Left lobe of liver (tissue), 2 donors: ENCODE data around the gene KCTD15. TPM values are rescaled to one million over a fixed set of nuclear protein-coding genes. Genes with fewer than 3 reads are reported as not detected.

Source experiments
- ATAC-seq: fragments of 200-7000 bp; cut with Tn5 transposase; one replicate; pipeline ENCODE4 v1.9.1; 2020; ENCODE audit warnings: mild to moderate bottlenecking, moderate library complexity
- DNase-seq: peaks from one replicate; pipeline ENCODE4 v3.0.0-alpha.2; 2020; ENCODE audit warnings: low spot score
- total RNA-seq: library from RNA; stranded (reverse); gene quantifications from one replicate; pipeline ENCODE4 v1.2.1, GENCODE V29; 2021
- donor health status: DM: no; HTN: no; CAD: no; lungs with moderate emphysema.
- donor health status: DM: no; HTN: yes; CAD: no.

KCTD15 gene
- total RNA-seq, 1 donor from 2014 or later = 17.0 TPM

GRCh38 chr19:33795370-33796163 is 1.1 kb upstream of the KCTD15 start:
- DNase-seq (peak; percentile 88), ATAC-seq (peak; percentile 77)

DNA sequence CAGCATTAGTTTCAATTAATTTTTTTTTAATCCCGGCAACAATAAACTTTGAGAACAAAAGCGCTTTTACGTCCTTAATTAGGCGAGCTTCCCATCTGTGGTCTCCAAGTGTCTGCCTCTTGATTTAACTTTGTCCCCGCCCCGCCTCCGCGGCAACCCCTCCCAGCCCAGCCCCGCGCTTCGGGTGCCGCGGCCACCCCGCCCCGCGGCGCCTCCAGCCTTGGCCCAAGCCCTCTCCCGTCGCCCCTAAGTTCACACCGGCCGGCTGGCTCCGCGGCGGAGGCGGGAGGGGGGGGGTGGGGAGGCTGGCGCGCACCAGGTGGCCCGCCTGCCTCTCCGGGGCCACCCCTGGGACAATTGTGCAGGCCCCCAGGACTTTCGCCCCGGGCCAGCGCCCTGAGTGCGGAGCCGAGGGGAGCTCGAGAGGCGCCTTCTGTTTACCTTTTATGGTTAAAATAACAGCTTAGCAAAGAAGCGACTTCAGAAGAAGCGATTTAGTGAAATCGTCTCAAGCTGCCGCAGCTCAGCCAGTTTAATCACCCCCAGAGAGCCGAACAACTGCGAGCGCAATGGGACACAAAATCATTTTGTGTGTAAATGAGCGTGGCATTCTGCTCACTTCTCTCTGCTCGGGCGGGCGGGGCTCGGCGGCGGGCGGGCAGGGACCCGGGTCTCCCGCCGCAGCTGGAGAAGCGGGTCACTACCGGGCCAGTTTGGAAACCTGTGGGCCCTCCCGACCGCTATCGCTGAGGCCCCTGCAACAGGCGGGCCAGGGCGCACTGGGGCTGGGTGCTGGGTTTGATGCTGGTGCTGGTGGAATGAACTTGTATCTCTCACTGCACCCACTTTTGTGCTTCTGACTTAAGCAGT is 1.4 kb downstream of the KCTD15 start:
- peak; percentile 25 for ATAC-seq
- DNase-seq = no peak

GRCh38 chr19:33798681-33799111 is 2.0 kb downstream of the KCTD15 start:
- ATAC-seq = no peak

GRCh38 chr19:33799476-33799875 is 2.8 kb downstream of the KCTD15 start:
- ATAC-seq = no peak
- DNase-seq = no peak

More at GRCh38 chr19:33798681-33799111, 2.0 kb downstream of the KCTD15 start:
- no peak for DNase-seq

DNA sequence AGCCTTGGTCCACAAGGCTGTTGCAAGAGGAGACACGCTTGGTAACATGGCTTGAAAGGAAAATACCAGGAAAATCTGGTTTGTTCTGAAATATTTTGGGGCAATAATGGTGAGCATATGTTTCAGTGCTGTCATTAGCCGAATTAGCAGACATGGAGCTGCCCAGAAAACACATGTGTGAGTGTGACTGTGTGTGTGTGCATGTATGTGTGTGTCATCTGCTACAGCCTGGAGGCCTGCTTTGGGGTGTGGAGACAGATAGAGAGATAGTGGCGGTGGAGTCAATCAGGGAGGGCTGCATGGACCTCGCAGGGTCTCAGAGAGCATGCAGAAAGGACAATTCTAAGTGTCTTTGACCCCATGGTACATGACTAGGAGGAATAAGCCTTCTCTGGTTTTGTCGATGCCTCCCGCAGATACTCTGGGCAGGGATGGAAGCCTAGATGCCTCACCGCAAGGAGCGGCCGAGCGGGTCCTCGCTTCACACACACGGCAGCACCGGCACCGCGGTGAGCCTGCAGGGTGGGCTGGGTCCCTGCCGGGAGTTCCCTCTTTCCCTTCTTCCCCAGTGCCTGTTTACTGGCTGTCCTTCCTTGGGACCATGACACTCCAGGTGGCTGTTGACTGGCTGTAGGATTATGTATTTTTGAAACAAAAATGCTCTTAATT is 3.5 kb downstream of the KCTD15 start:
- no peak for DNase-seq
- ATAC-seq = no peak

DNA sequence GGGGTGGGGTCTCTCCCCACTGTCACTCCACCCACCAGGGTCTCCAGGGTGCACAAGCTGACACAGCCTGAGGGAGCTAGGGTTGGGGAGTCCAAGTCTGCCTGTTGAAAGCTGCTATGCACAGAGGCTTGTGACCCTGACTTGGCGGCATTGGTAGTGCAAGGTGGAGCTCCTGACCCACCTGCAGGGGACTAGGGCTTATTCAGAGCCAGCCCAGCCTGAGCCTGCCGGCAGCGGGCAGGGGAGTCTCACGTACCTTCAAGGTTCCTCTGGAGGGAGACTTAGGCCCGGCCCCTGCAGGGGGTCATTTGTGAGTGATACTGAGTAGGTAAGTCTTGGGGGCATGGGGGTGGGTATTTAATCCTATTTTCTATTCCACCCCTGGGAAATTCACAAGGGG is 4.7 kb downstream of the KCTD15 start:
- DNase-seq (no peak), ATAC-seq (no peak)

DNA sequence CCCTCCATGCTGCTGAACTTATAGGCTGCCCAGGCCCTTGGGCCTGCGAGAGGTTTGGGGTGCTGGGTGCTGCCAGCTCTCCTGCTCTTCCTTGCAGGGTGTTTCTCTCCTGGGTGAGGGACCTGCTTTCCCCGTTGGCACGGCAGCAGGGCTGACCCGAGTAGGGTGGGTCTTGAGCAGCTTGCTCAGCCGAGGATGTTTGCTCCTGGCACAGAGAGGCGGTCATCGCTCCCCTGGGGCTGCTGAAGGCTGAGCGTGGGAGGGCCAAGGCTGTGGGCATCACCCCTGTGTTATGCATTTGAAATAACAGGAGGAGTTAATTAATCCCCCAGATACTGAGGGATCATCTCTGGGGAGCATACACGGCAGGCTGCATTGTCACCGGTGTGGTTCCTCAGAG is 5.3 kb downstream of the KCTD15 start:
- no peak for ATAC-seq
- no peak for DNase-seq

DNA sequence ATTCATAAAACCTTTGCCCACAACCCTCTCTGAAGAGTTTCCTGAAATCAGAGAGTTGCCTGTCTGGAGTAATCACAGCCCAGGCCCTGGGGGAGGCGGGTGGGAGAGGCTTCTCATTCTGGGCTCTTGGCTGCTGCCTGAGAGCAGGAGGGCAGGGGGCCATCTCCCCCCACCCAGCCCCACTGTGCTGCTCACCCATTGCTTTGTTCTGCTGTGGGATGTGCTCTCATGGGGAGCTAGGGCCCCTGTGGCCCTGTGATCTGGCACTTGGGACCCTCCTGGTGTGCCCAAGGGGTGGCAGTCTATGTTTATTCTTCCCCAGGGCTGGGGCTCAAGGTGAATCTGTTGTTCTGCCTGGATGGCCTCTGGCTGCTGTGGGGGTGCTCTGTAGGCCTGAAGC is 6.1 kb downstream of the KCTD15 start:
- DNase-seq (no peak), ATAC-seq (no peak)

DNA sequence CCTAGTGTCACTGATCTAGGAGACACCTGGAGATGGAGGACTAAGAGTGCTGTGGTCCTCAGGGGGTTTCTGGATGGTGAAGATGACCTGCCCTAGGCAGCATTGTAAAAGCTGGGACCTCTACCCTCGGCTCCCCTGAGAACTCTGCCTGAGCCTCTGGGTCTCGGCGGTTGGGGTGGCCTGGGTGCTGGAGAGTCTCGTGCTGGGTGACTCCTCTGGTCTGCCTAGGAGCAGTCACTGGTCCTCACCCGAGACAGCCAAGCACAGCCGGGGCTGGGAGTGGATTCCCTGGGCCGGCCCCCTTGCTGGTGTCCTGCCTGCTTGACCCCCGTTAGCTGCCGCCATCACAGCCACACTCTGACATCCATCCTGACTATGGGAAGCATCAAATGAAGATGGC is 6.7 kb downstream of the KCTD15 start:
- DNase-seq (no peak), ATAC-seq (no peak)

DNA sequence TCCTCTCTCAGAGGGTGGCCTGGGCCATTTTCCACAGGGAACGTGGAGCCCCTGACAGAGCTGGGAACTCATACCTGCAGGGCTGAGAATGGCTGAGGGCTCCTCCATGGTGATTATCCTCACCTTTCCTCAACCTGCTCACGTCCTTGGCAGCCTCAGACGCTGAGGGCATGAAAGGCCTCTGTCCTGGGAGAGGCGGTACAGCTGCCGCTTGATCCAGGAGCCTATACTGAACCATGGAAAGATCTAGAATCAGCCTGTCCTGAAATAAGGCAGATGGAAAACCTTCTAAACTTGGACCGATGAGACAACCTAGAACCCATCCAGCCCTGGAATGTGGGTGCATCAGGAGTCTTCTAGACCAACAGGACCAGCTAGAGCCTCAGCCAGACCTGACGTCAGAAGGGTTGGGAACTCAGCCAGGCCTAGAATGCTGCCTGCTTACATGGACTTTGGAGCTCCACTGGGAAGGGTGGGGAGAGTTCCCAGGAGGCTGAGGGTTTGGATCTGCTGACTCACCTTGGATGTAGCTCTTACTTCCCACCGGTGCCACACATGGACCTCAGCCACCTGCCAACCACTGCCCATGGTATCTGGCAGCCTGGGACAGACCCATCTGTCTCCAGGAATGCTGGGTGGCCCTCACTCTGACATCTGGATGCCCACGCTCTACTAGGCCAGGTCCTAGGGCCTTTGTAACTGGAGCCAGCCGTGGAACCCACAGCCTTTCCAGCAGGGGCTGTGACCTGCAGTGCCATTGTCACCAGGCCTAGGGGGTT is 7.5 kb downstream of the KCTD15 start:
- DNase-seq = peak; percentile 96
- peak; percentile 91 for ATAC-seq

GRCh38 chr19:33805313-33805712 is 8.6 kb downstream of the KCTD15 start:
- DNase-seq (no peak), ATAC-seq (no peak)

GRCh38 chr19:33805840-33806433 is 9.3 kb downstream of the KCTD15 start:
- no peak for ATAC-seq
- no peak for DNase-seq

- DNase-seq (no peak), ATAC-seq (no peak)
These were observed 9.8 kb downstream of the KCTD15 start for GRCh38 chr19:33806434-33806881.

- no peak for DNase-seq
- ATAC-seq = no peak
These were observed 11.7 kb downstream of the KCTD15 start for GRCh38 chr19:33808399-33808798.

DNA sequence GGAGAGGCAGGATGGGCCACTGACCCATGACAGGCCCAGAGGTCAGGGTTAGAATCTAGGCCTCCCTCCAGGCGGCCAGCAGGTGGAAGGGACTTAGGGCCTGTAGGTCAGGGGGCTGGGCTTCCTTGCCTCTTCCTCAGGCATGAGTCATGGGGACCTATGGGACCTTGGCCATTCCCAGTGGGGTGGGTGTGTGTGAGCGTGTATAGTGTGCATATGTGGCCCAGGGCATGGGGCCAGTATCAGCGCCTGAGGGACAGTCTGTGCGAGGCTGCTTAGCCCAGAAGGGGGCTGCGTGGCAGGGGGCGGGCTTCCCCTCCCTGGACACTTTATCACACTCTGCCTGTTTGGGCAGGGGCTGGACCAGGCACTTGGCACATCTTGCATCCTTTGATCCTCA is 13.3 kb downstream of the KCTD15 start:
- DNase-seq (no peak), ATAC-seq (peak; percentile 9)

GRCh38 chr19:33810821-33811220 is 14.2 kb downstream of the KCTD15 start:
- no peak for ATAC-seq
- DNase-seq = no peak

- ATAC-seq (no peak), DNase-seq (no peak)
These were observed 14.6 kb downstream of the KCTD15 start for GRCh38 chr19:33811246-33811645.

DNA sequence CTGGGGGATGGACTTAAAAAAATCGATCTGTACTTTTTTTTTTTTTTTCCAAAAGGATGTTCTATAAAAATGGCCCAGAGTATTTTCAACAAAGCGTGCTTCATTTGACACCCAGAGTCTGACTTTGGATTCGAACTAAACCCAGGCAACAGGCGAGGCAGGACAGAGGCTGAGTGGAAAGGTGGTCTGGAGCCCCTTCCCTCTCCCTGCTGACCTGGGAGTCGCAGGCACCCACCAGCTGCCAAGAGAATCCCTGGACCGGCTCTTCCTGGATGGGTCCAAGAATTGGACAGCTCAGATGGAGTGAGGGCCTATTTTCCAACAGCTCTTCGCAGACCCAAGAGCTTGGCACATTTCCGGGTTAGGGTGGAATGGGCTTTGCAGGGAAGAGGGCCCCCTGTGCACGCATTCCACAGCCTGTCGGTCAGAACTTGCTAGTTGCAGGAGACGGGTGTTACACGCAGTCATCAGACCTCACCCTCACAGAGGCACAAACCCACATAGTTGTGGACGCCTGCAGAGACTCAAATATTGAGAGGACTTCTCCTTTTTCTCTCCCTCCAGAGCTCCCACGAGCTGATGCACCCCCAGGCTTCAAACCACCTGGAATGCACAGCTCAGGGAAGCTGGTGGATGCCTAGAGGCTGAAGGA is 15.2 kb downstream of the KCTD15 start:
- ATAC-seq (no peak), DNase-seq (no peak)
